GM23338 (cell line): ENCODE measurements around the gene CACNB4. TPM values are rescaled to one million over a fixed set of nuclear protein-coding genes. Genes with fewer than 3 reads are reported as not detected.

ENCODE experiments used
- ATAC-seq: fragments of 200-7000 bp; cut with Tn5 transposase; 3 replicates; pipeline ENCODE4 v1.9.1; 2020
- DNase-seq: peaks from one replicate; pipeline ENCODE4 v3.0.0-alpha.2; 2015; ENCODE audit warnings: low spot score
- H2AFZ ChIP-seq: fragments of 200-600 bp; sonication (generic); 2 replicates; pipeline ENCODE4 v1.8.0; 2016; ENCODE audit warnings: antibody characterized with exemption, mild to moderate bottlenecking, moderate library complexity
- H3F3A ChIP-seq: fragments of 200-600 bp; sonication (generic); replicated peaks from 2 replicates; pipeline ENCODE4 v1.8.0; 2017; ENCODE audit warnings: antibody characterized with exemption, mixed run types, low read depth
- H3K27ac ChIP-seq: fragments of 200-600 bp; sonication (generic); 2 replicates; pipeline ENCODE4 v1.6.1; 2016; ENCODE audit warnings: low read depth
- H3K27me3 ChIP-seq: fragments of 200-600 bp; sonication (generic); 2 replicates; pipeline ENCODE4 v1.8.0; 2016; ENCODE audit warnings: mild to moderate bottlenecking, mixed run types, moderate library complexity; ENCODE audit not compliant: insufficient read depth
- H3K36me3 ChIP-seq: fragments of 200-600 bp; sonication (generic); 2 replicates; pipeline ENCODE4 v1.8.0; 2016; ENCODE audit warnings: mild to moderate bottlenecking; ENCODE audit not compliant: insufficient read depth
- H3K4me1 ChIP-seq: fragments of 200-600 bp; sonication (generic); 2 replicates; pipeline ENCODE4 v1.8.0; 2016; ENCODE audit warnings: mild to moderate bottlenecking, moderate library complexity; ENCODE audit not compliant: insufficient read depth
- H3K4me2 ChIP-seq: fragments of 200-600 bp; sonication (generic); 2 replicates; pipeline ENCODE4 v1.7.1; 2017; ENCODE audit warnings: mixed run types
- H3K4me3 ChIP-seq: fragments of 200-600 bp; sonication (generic); 2 replicates; pipeline ENCODE4 v1.6.1; 2016; ENCODE audit warnings: mixed run types
- H3K79me2 ChIP-seq: fragments of 200-600 bp; sonication (generic); replicated peaks from 2 replicates; pipeline ENCODE4 v1.8.0; 2017; ENCODE audit warnings: mild to moderate bottlenecking; ENCODE audit not compliant: insufficient read depth
- H3K9me2 ChIP-seq: fragments of 200-600 bp; sonication (generic); 2 replicates; pipeline ENCODE4 v1.8.0; 2017; ENCODE audit not compliant: insufficient read depth
- H4K20me1 ChIP-seq: fragments of 200-600 bp; sonication (generic); replicated peaks from 2 replicates; pipeline ENCODE4 v1.8.0; 2017; ENCODE audit warnings: mild to moderate bottlenecking; ENCODE audit not compliant: insufficient read depth
- H3K27ac Mint-ChIP-seq: 2 replicates; pipeline ENCODE4 v1.8.0; 2020; ENCODE audit warnings: inconsistent platforms, mild to moderate bottlenecking, moderate library complexity, mixed read lengths
- H3K27me3 Mint-ChIP-seq: 3 replicates; pipeline ENCODE4 v1.8.0; 2022; ENCODE audit warnings: low read depth, mild to moderate bottlenecking, moderate library complexity, mixed read lengths, inconsistent platforms; ENCODE audit not compliant: insufficient read depth, poor library complexity
- H3K36me3 Mint-ChIP-seq: 3 replicates; pipeline ENCODE4 v1.8.0; 2021; ENCODE audit warnings: low read depth, mild to moderate bottlenecking, inconsistent platforms, moderate library complexity, mixed read lengths
- H3K4me1 Mint-ChIP-seq: 3 replicates; pipeline ENCODE4 v1.8.0; 2020; ENCODE audit warnings: mild to moderate bottlenecking, inconsistent platforms, mixed read lengths
- H3K4me3 Mint-ChIP-seq: 3 replicates; pipeline ENCODE4 v1.8.0; 2021; ENCODE audit warnings: moderate library complexity, mild to moderate bottlenecking, inconsistent platforms, mixed read lengths
- H3K9me3 Mint-ChIP-seq: 3 replicates; pipeline ENCODE4 v1.8.0; 2020; ENCODE audit warnings: moderate library complexity, mild to moderate bottlenecking, inconsistent platforms, mixed read lengths
- ETS1 ChIP-seq: IDR thresholded peaks from 2 replicates; pipeline ENCODE4 v1.6.1; 2016; ENCODE audit warnings: antibody characterized with exemption
- EZH2 ChIP-seq: fragments of 200-600 bp; sonication (generic); IDR thresholded peaks from one replicate; pipeline ENCODE4 v1.8.0; 2017; ENCODE audit warnings: antibody characterized with exemption, mild to moderate bottlenecking, low read depth; ENCODE audit not compliant: unreplicated experiment
- JUNB ChIP-seq: IDR thresholded peaks from one replicate; pipeline ENCODE4 v1.6.1; 2016; ENCODE audit warnings: antibody characterized with exemption; ENCODE audit not compliant: unreplicated experiment
- NANOG ChIP-seq: IDR thresholded peaks from 2 replicates; pipeline ENCODE4 v1.6.1; 2016; ENCODE audit warnings: antibody characterized with exemption, borderline replicate concordance
- POLR2AphosphoS5 ChIP-seq: IDR thresholded peaks from 2 replicates; pipeline ENCODE4 v1.6.1; 2016; ENCODE audit warnings: antibody characterized with exemption, low read depth
- ZNF114 ChIP-seq: fragments of 250-450 bp; sonication (Bioruptor Pico); IDR thresholded peaks from 2 replicates; pipeline ENCODE4 v1.5.0; 2020; ENCODE audit warnings: mild to moderate bottlenecking, moderate library complexity
- polyA plus RNA-seq: library from polyadenylated mRNA; unstranded; fragments of >200 nt; fragmentation: Nextera tagmentation; extraction: Ambion mirVana; gene quantifications from 2 replicates; pipeline ENCODE4 v1.2.1, GENCODE V29; 2016
- total RNA-seq: library from RNA; depleted of rRNA; stranded (reverse); fragments of >200 nt; shearing (Covaris generic); gene quantifications from 2 replicates; pipeline ENCODE4 v1.2.3, GENCODE V29; 2014
- TF ChIP-seq, protein P1 (sequence below), 2 experiments: fragments of 200-600 bp in 1 of 2; sonication (generic) in 1 of 2; conservative IDR thresholded peaks; 2 replicates each; pipeline versions ENCODE4 v1.5.1 to v1.6.1; 2016 to 2017; ENCODE audit warnings: antibody characterized with exemption in 2 of 2, low read depth in 2 of 2, mild to moderate bottlenecking in 2 of 2, moderate library complexity in 1 of 2
- TF ChIP-seq, protein P2 (sequence below): IDR thresholded peaks from one replicate; pipeline ENCODE4 v1.6.1; 2018; ENCODE audit warnings: antibody characterized with exemption; ENCODE audit not compliant: unreplicated experiment

The CACNB4 gene
- total and polyA plus RNA-seq, 2 experiments from 2014 or later = 4.0 to 9.8 TPM

- H3K4me2 ChIP-seq = no peak overlapping the region
- no peaks in the 10 kb centered on the region for H3K79me2 ChIP-seq
- TF ChIP-seq ZNF114 (CRISPR knock-in tag) (no peak), JUNB (no peak), POLR2AphosphoS5 (no peak), NANOG (no peak), ETS1 (no peak), EZH2 (no peak)
- TF ChIP-seq, protein P1, sequence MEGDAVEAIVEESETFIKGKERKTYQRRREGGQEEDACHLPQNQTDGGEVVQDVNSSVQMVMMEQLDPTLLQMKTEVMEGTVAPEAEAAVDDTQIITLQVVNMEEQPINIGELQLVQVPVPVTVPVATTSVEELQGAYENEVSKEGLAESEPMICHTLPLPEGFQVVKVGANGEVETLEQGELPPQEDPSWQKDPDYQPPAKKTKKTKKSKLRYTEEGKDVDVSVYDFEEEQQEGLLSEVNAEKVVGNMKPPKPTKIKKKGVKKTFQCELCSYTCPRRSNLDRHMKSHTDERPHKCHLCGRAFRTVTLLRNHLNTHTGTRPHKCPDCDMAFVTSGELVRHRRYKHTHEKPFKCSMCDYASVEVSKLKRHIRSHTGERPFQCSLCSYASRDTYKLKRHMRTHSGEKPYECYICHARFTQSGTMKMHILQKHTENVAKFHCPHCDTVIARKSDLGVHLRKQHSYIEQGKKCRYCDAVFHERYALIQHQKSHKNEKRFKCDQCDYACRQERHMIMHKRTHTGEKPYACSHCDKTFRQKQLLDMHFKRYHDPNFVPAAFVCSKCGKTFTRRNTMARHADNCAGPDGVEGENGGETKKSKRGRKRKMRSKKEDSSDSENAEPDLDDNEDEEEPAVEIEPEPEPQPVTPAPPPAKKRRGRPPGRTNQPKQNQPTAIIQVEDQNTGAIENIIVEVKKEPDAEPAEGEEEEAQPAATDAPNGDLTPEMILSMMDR (conservative IDR thresholded peaks at IDR 0.05; ENCODE audit: low read depth in 2 of 2) = no peak
- TF ChIP-seq, protein P2, sequence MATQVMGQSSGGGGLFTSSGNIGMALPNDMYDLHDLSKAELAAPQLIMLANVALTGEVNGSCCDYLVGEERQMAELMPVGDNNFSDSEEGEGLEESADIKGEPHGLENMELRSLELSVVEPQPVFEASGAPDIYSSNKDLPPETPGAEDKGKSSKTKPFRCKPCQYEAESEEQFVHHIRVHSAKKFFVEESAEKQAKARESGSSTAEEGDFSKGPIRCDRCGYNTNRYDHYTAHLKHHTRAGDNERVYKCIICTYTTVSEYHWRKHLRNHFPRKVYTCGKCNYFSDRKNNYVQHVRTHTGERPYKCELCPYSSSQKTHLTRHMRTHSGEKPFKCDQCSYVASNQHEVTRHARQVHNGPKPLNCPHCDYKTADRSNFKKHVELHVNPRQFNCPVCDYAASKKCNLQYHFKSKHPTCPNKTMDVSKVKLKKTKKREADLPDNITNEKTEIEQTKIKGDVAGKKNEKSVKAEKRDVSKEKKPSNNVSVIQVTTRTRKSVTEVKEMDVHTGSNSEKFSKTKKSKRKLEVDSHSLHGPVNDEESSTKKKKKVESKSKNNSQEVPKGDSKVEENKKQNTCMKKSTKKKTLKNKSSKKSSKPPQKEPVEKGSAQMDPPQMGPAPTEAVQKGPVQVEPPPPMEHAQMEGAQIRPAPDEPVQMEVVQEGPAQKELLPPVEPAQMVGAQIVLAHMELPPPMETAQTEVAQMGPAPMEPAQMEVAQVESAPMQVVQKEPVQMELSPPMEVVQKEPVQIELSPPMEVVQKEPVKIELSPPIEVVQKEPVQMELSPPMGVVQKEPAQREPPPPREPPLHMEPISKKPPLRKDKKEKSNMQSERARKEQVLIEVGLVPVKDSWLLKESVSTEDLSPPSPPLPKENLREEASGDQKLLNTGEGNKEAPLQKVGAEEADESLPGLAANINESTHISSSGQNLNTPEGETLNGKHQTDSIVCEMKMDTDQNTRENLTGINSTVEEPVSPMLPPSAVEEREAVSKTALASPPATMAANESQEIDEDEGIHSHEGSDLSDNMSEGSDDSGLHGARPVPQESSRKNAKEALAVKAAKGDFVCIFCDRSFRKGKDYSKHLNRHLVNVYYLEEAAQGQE = no peak
- no peaks in the 10 kb centered on the region for H3K27me3 ChIP-seq
- no peaks in the 10 kb centered on the region for H3K36me3 Mint-ChIP-seq
- no peaks in the 10 kb centered on the region for H3K36me3 ChIP-seq
- H3F3A ChIP-seq = no peaks in the 10 kb centered on the region
- H3K4me3 Mint-ChIP-seq = no peak overlapping the region
- peaks cover 5% of the 10 kb centered on the region; the same call in 1 of the 2 replicates for H3K4me1 ChIP-seq
- H4K20me1 ChIP-seq = no peaks in the 10 kb centered on the region
- H3K4me3 ChIP-seq = no peak overlapping the region
- peak overlapping the region; percentile 45; the same call in 1 of the 2 replicates for H3K27ac Mint-ChIP-seq
- H3K4me1 Mint-ChIP-seq = peaks cover 11% of the 10 kb centered on the region
- no peaks in the 10 kb centered on the region for H3K9me2 ChIP-seq
- no peaks in the 10 kb centered on the region for H3K27me3 Mint-ChIP-seq
- peak overlapping the region; percentile 18; the same call in 1 of the 2 replicates for H3K27ac ChIP-seq
- DNase-seq (peak; percentile 19), ATAC-seq (peak; percentile 57)
- H2AFZ ChIP-seq = no peak overlapping the region
- H3K9me3 Mint-ChIP-seq = peaks cover 3% of the 10 kb centered on the region; the same call in 1 of the 3 replicates
Measured at GRCh38 chr2:151908204-151908882, 190.5 kb downstream of the CACNB4 start.
